GM18520 (cell line): Measurements from ENCODE around the gene VPS33B.
"Not testable (repeated sequence)": the region's sequence is repeated elsewhere in the genome, so short reads cannot be mapped to it uniquely, and the experiment has no call there.

Source experiments
- ATAC-seq: cut with Tn5 transposase; IDR thresholded peaks from one replicate; pipeline ENCODE4 v1.9.1; 2021; ENCODE audit not compliant: unreplicated experiment

The VPS33B gene

DNA sequence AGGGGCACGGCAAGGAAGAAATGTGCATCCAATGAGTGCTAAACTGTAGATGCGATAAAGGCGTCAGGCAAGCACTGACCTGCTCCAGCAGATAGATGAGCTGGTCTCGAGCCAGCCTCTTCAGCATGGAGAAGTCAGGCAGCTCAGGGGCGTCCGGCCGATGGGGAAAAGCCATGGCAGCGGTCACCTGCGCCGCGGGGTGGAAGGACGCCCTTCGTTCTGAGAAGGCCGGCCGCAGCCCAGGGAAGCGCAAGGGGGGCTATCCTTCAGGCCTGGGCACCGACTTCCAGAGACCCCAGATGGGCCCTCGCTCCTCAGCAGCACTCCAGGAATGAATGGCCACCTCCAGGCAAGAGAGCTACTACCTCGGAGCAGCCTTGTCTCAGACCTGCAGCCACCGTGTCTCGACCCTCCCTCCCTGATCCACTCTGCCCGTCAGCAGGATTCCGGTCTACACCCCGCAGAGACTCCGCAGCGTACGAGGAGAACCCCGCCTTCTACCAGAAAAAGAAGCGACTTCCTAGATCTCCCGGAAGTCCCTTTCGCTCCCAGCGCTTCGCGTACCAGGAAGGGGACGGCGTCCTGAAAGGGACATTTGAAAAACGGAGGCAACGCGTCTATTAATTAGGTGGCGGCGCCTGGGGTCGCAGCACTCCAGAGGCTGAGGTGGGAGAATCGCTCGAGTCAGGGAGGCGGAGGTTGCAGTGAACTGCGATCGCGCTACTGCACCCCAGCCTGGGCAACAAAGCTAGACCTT lies at the start of gene VPS33B:
VPS33B (minus strand) TSS at position 520 of the 757 bp plus-strand sequence; CDS start at position 175, 345 bp downstream.
- peak; percentile 56 for ATAC-seq

DNA sequence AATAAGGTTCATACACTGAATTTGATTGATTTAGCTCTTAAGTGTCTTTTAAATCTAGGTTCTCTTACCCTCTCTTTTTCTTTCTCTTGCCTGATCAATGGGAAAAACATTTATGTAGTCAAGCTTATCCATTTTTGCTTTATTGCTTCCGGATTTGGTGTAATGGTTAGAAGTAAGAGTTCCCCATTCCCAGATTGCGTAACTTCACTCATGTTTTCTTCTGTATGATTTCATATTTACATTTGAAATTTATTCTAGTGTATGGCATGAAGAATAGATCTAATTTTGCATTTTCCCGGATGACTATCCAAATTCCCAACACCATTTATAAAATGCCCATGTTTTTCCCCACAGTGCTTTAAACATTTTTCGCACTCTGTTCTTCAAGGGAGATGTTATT lies 49.8 kb upstream of the VPS33B start:
- no peak for ATAC-seq

DNA sequence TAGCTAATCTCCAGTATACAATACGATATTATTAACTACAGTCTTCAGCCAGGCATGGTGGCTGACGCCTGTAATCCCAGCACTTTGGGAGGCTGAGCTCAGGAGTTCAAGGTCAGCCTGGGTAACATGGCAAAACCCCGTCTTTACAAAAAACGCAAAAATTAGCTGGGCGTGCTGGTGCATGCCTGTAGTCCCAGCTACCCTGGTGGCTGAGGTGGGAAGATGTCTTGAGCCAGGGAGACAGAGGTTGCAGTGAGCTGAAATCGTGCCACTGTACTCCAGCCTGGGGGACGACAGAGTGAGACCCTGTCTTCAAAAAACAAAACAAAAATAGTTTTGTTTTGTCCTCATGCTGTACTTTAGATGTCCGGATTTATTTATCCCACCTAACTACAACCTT lies 48.5 kb upstream of the VPS33B start:
- ATAC-seq, result no peak

DNA sequence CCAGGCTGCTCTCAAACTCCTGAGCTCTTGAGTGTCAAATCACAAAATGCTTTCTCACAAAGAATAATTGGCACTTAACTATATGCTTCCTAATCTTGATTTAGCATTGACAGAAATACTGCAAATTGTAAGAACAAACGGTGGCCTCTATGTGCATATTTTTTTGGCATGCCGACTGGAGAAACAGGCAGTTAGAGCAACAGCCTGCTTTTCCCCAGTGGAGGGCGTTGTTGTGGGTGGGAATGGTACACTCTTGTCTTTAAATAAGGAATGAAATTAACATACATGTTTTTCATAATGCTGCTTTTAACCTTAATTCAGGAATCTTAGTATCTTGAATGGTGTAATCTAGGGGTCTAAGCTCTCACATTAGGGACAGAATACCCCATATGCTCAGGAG lies 46.6 kb upstream of the VPS33B start:
- no peak for ATAC-seq

DNA sequence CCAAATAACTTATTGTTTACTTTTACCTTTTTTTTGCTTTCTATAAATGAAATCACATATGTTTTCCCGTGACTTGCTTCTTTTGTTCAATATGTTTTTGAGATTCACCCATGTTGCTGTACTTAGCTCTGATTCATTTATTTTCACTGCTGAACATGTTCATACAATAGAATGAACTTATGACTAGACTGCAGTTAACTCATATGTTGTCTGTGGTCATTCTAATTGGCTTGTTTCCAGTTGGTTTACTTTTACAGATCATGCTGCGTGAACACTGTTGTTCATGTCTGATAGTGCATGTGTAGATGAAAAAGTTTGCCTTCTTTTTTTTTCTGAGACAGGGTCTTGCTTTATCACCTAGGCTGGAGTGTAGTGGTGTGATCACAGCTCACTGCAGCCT lies 46.0 kb upstream of the VPS33B start:
- no peak for ATAC-seq

DNA sequence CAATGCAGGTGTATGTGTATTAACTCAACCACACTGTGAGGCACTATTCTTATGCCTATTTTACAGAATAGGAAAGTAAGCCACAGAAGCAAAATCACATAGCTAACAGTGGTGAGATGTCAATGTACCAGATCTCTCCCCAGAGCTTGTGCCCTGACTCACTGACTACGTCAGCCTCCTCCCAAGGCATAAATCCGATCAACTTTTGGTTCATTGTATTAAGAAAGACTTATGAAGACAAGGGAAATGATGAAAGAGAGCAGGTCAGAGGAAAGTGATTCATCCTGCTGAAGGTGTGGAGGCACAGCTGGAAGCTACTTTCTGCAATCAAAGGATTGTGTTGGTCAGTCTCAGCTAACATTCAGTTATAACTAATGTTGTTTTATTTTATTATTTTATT lies 44.6 kb upstream of the VPS33B start:
- no peak for ATAC-seq

DNA sequence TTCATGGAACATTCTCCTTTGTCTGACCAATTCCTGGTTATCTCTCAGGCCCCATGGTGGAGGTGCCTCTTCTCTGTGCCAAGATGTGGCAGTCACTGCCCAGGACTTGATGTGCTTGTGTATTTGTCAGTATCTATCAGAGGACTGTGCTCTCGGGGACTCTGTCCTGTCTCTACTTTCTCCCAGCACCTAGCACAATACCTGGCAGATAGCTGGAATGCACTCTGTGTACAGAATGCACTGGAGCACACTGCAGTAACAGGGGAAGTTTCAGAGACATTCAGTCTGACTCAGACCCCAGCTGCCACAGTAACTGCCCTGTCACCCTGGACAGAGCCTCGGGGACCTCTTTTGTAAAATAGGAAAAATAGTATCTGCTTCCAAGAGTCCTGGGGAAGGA lies 43.1 kb upstream of the VPS33B start:
- no peak for ATAC-seq

DNA sequence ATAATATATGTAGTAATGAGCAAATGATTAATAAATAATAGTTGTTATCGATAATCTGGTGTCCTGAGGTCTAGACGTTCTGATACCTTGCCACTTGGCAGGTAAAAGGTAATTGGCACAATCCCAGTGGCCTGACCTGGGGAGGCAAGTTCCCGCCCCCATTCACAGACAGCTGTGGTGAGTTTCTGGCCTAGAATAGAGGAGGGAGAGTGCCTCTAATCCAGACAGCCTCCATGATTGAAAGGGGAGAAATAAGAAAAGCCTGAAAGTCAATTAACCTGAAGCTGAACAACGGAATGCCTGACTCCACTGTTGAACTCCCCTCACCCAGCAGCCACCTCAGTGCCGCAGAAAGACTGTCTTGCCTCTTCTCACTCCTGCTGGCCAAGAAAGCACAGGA lies 39.6 kb upstream of the VPS33B start:
- ATAC-seq, result no peak

DNA sequence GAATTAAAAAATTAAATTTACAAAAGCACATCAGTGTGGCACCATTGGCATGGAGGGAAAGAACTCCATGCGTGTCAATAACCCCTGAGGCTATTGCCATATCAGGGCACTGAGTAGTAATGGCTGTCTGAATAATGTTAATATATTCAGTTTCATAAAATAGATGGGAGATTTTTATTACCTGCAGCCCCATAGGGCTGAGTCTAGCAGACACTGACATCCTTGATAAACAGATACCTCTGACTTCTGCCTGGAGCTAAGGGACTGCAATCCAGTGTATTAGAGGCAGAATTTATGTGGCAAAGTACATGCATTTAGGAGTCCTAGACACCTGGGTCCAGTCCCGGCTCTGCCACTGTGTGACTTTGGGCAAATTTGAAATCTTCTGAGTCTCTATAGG lies 38.8 kb upstream of the VPS33B start:
- ATAC-seq, result no peak

DNA sequence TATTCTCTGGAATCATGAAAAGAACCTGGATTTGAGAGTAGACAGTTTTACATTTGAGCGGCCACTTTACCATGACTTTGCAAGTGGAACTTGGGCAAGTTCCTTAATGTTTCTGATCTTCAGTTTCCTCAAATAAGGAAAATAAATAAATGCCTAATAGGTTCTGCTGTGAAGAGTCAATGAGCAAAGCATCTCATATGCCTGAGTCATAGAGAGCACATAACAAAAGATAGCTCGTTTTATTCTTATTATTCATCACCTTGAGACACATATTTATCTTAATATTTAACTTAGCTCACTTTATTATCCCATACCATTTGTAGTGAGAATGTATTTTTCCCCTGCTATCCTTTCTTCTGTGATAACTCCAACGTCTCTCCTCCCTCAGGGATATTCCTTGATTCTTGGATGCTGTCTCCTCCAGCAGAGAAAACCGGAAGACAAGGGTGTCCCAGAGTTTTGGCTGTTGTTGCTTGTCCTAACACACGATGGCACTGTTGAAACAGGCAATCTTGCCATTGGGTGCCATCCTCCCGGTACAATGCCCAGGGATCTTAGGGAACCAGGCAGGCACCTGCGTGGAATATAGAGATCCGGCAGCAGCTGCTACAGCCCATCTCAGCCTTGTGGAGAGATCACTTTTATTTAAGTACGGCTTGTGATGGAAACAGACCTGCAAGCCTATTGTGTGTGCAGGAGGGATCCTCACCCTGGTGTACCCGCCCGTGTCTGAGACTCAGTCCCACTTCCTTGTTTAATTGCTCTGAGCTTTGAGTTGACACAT lies 33.3 kb upstream of the VPS33B start:
- no peak for ATAC-seq

DNA sequence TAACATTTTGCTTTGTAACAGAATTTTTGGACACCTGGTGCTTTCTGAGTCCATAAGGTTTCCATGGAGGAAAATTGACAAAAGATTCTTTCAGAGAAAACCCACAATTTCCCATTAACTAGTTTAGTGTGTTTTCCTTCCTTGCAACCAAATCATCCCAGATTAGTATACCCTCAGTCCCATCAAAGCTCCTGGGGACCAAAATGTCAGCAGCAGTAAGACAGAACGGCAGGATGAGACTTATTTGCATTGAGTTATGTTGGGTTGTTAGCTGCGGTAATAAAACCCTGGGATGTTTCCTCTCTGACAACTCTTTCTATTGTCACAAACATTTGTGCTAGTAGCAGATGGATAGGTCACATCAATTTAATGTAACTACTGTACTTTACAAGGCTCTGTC lies 32.4 kb upstream of the VPS33B start:
- ATAC-seq, result no peak

DNA sequence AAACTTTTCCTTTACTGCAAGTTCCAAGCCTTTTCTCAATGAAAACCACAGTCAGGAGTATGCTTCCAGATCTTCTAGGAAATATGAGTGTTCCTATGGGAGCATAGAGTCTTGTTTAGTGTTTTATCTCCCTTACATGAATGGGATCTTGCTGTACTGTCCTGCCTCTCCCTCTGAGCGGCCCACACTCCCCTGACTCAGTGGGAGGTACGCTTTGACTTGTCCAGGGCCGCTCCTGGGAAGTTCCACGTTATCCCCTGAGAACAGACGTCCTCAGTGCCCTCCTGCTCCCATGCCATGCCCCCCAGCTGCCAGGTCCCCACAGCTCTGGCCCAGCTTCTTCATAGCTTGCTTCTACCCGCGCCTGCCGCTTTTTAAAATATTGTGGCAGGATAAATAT lies 28.9 kb upstream of the VPS33B start:
- no peak for ATAC-seq

DNA sequence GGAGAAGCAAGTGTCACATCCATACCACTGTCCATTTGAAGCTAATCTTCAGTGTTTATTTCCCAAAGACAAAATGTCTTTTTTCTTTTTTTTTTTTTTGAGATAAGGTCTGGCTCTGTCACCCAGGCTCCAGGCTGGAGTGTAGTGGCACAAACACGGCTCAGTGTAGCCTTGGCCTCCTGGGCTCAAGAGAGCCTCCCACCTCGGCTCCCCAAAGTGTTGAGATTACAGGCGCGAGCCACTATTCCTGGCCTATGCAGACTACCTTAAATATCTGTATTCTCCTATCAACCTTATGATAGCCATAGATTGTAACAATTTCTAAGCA lies 27.7 kb upstream of the VPS33B start:
- ATAC-seq, result no peak

DNA sequence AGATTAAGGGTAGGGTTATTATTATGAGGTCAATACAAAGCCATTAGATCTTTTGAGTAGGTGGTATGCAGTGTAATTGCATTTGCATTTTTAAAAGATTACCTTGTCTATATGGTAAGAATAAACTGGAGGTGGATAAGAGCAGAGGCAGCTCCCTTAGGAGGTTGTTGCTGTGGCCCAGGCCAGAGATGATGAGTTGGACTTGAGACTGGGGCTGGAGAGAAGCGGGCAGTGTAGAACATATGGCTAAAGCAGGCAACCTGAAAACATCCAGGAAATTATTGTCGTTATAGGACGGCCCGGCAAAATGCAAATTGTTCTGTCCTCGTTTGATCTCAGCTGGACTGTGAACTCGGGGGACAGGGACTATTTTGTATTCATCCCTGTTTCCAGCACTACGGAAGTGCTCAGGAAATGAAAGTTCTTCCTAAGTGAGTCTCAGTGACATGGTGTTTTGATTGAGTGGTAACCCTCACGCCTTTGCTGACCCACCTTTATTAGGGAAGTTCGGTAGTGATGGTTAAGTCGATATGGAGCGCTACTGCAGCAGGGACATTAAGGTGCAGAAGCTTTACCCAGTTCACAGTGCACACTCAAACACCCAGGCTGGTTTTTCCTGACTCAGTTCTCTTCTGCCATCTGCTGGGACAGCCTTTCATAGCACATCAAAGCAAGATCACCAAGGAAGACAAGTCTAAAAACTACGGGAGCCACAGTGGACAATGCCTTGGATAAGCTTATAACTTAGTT lies 27.2 kb upstream of the VPS33B start:
- no peak for ATAC-seq

DNA sequence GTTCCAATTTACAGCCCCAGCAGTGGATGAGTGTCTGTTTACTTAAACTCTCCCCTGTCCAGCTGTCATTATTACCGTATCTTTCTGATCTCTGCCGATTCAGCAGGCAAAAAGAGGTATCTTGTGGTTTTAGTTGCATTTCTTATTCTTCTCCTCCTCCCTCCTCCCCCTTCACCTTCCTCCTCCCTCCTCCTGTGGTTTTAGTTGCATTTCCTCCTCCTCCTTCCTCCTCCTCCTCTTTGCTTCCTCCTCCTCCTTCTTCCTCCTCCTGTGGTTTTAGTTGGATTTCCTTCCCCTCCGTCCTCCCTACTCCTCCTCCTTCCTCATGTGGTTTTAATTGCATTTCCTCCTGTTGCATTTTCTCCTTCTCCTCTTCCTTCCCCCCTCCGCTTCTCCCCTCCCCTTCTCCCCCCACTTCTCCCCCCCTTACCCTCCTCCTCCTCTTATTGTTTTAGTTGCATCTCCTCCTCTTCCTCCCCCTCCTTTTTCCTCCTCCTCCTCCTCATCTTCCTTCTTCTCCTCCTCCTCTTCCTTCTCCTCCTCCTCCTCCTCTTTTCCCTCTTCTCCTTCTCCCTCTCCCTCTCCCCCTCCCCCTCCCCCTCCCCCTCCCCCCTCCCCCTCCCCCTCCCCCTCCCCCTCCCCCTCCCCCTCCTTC lies 25.3 kb upstream of the VPS33B start:
- ATAC-seq, result no peak

DNA sequence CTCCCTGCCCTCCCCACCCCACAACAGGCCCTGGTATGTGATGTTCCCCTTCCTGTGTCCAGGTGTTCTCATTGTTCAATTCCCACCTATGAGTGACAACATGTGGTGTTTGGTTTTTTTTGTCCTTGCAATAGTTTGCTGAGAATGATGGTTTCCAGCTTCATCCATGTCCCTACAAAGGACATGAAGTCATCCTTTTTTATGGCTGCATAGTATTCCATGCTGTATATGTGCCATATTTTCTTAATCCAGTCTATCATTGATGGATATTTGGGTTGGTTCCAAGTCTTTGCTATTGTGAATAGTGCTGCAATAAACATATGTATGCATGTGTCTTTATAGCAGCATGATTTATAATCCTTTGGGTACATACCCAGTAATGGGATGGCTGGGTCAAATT lies 23.7 kb upstream of the VPS33B start:
- not testable (repeated sequence) for ATAC-seq

DNA sequence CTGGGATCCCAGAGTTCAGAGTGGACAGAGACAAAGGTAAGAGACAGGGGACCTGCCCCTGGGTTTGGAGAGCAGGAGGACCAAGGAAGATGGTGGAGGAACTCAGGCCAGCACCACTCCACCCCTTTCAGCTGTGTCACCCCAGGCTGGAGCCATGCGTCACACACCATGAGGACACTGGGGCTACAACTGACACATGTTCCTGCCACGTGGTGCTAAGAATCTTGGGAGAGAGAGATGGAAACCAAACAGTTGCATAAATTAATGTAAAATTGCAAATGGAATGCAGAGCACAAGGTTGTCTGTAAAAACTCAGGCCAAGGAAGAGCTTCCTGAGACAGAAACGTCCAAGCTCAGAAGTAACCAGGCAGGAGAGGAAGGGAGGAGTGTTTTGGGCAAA lies 22.7 kb upstream of the VPS33B start:
- no peak for ATAC-seq

DNA sequence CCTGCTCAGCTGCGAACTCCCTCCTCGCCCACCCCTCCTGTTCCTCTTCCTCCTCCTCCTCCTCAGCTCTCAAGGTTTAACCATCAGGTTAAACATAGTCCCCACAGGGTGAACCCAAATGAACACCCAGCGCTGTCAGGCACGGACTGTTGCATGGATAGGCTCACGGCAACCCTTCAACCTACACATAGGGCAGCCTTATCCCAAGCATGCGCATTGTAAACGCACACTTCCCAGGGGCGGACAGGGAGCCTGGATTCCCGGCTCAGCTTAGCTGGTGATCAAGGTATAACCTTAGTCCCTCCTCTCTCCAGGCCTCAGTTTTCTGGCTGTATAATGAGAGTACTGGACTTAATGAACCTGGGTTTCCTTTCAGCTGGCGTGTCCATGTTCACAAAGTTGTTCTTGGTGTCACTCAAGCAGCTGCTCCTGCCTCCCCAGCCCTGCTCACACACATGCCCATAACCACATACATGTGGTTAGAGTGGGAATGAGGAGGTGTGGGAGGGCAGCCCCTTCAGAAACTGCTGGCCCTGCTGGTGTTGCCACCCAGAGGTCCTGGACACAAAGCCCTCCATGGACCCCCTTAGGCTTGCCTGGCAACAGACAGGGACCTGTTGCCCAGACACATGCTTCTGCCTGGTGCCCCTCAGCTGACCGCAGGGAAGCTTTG lies 20.9 kb upstream of the VPS33B start:
- ATAC-seq, result no peak

DNA sequence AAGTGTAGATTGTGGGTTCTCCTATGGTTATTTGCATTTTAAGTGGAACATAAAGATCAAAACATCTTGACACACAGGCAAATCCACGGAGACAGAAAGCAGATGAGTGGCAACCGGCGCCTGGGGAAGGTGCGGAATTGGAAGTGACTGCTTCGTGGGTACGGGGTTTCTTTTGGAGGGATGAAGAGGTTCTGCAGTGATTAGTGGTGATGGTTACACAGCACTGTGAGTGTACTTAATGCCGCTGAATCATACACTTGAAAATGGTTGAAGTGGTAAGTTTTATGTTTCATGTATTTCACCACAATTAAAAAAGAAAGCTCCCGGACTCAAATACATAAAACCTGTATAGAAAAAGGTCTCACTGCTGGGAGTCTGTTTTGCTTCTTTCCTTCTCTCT lies 18.5 kb upstream of the VPS33B start:
- ATAC-seq, result no peak

DNA sequence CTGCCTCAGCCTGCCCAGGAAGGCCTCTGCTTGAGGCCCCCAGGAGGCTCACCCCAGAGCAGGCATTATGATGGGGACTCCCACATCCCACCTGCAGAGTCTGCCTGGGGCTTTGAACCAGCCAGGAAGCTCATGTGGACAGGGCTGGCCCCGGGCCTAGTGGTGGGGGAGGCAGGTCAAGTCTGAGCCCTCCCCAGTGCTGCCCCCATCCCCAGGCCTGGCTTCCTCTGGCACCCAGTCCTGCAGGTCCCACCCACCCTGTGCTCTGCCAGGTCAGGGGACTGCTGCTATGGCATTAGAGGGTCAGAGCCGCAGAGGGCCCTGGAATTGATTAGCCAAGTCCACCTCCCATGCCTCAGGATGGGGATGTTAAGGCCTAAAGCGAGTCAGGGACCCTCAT lies 17.6 kb upstream of the VPS33B start:
- ATAC-seq, result no peak
